A204.1 (cell line): ENCODE data around the gene HNRNPA1.
"Not testable (repeated sequence)": the region's sequence is repeated elsewhere in the genome, so short reads cannot be mapped to it uniquely, and the experiment has no call there.

ENCODE experiments used
- FAIRE-seq: peaks from 2 replicates; lab custom pipeline; 2012; peaks lifted over from hg19 to GRCh38; lab: Jason Lieb, UNC

The HNRNPA1 gene

DNA sequence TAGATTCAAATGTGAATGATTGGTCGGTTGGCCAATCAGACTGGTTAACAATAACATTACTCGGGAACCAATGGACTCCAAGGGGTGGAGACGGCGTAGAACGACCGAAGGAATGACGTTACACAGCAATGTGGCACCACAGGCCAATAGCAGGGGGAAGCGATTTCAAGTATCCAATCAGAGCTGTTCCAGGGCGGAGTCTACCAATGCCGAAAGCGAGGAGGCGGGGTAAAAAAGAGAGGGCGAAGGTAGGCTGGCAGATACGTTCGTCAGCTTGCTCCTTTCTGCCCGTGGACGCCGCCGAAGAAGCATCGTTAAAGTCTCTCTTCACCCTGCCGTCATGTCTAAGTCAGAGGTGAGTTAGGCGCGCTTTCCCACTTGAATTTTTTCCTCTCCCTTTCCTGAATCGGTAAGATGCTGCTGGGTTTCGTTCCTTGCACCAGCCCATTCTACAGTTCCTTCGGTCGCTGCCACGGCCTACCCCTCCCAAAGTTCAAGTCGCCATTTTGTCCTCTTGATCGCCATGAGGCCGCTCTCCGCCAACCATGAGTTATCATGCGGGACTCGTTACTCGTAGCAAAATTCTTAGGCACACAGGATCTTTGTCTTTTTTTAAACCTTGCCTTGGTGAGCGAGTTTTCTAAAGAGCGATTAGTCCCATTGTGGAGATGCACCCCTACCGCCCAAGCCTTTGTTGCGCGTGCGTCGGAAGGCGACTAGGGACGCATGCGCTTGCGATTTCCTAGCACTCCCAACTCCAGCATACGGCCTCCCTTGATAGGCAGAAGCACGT, at the start of gene HNRNPA1:
Gene HNRNPA1 (plus strand): TSS at position 259 of the 793 bp plus-strand sequence. CDS start 82 bp downstream, at position 341.
- peak; percentile 98 for FAIRE-seq

DNA sequence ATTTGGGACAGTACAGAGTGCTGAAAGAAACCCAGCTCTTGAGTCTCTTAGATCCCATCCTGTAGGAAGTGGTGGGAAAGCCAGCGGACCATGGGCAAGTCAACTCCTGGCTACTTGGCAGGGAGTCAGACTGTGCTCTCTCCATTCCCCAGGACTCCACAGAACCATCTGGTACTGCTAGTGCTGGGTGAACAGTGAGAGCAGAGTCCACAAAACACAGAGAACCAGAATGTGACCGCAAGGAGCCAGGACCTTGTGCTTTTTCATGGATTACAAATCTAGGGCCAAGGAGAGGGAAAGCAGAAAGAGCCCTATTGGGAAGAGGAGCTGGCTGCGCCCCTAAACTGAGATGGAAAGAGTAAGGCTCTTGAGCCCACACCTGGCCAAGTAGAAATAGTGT, 49.3 kb upstream of the HNRNPA1 start:
- FAIRE-seq: not testable (repeated sequence)

DNA sequence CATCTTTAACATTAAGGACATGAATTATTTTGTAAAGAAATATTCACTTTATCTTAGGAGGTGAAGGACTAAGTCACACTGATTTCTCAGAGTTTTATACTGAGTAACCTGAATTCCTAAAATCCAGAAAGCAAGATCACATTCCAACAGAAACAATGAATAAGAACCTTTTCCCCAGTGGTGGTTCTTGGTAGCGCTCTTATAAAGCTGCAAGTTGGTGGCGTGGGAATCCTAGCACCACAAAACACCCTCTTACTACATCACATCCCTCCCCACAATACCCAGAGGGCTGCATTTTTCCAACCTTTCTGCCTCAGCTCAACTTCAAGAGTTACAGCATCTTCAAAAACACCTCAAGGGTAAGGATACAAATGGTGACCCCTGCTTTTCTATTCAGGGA, 47.7 kb upstream of the HNRNPA1 start:
- FAIRE-seq: peak; percentile 84

DNA sequence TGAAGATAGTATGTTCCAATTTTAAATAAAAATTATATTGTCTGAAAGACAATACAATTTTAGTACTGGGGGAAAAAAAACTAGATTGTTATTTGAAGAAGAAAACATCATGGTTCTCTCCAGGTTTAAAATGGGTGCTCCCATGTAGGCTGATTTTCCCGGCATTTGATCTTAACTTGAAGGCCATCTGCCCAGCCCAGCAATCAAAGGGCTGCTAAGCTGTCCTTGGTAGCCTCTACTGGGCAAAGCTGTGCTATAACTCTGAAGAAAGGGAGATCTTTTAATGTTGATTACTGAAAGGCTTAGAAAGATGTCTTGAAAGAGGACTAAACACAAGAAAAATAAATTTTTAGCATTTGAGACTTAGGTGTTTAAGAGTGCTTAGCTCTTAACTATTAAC, 42.0 kb upstream of the HNRNPA1 start:
- FAIRE-seq: no peak

DNA sequence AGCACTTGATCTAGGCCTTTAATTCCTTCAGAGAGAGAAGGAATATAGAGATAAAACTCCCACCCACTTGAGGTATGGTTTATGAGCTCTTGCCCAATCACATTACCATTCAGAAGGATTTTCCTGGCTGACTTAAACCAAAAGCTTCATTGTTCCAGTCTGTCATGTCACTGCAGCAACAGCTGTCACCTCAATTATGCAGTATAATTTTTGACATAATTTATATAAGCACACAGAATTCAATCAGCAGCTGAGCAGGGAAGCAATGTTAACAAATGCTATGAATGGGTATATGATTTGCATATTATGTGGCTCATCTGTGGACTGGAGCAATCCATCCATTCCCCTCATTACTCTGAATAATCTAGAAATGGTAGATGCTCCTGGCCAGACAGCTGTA, 40.9 kb upstream of the HNRNPA1 start:
- FAIRE-seq: no peak

DNA sequence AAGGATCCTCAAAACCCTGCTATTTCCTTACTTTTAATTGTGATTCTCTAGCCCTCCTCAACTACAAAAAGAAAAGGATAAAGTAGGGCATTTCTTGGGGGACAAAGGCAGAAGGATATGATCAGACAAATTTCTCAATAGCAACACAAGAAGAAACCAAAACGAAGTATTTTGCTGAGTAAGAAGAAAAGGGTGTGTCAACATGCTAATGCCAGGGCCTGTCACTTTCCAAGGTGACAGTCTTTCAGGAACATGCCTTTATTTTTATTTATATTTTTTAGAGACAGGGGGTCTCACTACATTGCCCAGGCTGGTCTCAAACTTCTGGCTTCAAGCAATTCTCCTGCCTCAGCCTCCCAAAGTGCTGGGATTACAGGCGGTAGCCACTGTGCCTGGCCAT, 40.4 kb upstream of the HNRNPA1 start:
- no peak for FAIRE-seq

DNA sequence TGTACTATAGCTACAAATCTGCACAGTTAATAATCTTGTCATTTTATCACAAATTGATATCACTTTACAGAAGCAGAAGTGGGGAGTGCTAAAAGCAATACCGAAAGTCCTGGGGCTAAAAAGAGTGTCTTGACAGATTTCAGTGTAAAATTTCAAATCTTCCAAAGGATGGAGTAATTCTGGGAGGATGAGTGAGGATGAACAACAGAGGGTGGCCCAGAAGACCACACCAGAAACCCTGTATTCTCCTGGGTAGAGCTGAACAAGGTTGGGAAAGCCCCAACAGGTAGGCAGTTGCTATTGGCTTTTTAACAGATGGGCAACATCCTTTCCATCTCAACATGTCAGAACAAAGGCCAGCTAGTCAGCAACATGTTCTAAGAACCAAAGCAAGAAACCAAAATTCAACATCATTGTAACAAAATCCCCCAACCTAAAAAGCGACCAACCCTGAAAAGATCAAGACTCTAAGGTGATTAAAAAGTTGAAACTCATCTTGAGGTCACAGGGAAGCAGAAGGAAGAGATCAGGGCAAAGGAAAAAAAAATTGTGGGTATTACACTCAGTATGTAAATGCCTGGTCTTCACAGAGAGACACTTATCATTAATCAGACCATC, 39.4 kb upstream of the HNRNPA1 start:
- no peak for FAIRE-seq

DNA sequence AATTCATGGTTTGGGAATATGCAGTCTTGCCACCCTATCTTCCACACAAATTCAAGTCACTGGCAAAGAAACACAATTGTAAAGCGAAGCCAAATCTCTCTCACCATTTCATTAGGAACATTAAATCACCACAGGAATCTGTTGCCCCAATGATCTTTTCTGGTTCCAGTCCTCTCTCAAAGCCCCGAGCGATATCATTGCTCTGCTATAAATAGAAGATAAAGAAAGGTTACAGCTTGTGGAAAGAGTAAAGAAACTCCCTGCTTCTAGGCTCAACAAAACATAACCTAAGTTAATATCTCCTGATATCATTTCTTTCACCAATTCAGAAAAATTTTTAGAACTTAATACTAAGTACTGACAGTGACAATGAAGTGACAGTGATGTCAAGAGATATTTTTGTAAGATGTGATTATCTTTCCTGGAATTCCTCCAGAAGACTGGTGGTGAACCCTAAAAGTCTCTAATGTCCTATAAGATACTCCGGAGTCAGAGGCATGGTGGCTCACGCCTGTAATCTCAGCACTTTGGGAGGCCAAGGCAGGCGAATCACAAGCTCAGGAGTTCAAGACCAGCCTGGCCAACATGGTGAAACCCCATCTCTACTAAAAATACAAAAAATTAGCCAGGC, 34.4 kb upstream of the HNRNPA1 start:
- no peak for FAIRE-seq

DNA sequence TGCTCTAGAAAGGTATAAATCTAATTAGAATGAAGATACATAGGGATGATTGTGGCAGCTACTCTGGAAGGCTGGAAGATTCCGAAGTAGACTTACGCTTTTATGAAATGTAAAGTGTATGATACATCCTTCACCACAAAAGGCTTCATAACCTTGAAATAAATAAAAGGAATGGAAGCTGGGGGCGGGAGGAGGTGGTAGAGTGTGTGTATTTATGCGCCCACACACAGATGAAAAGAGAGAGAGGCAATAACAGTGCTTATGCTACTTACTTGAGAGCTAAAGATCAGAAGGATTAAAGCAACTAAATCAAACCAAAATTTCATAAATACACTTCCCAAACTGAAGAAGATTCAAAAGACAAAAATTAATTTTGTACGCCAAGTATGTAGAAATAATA, 31.0 kb upstream of the HNRNPA1 start:
- FAIRE-seq: no peak

DNA sequence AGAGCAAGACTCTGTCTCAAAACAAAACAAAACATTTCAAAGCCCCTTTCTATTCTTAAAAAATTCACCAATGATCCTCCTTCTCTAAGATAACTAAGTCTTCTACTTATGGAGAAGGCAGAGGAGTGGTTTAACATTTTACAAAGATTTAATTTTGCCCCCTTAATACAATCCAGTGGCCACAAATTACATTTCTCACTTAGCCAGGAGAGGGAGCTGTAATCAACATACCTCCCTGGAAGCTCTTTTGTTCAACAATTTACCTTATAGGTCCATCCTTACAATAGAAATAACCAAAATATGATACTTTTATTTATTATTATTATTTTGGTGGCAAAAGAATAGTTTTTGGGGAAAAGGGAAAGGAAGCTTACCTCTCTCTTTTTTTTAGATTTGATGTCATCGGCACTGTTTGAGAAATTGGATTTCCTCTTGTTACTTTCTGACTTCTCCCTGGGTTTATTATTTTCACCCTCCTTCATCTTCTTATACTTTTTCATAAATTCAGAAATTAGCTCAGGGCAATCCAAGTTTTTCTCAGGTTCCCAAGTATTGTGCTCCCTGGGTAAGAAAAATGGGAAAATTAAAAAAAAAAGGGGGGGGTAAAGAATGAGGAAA, 28.8 kb upstream of the HNRNPA1 start:
- peak; percentile 95 for FAIRE-seq

DNA sequence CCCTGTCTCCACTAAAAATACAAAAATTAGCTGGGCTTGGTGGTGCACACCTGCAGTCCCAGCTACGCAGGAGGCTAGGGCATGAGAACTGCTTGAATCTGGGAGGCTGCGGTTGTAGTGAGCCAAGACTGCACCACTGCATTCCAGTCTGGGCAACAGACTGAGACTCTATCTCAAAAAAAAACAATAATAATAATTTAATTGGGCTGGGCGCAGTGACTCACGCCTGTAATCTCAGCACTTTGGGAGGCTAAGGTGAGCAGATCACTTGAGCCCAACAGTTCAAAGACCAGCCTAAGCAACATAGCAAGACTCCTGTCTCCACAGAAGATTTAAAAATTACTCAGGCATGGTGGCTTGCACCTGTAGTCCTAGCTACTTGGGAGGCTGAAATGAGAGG, 27.3 kb upstream of the HNRNPA1 start:
- no peak for FAIRE-seq

DNA sequence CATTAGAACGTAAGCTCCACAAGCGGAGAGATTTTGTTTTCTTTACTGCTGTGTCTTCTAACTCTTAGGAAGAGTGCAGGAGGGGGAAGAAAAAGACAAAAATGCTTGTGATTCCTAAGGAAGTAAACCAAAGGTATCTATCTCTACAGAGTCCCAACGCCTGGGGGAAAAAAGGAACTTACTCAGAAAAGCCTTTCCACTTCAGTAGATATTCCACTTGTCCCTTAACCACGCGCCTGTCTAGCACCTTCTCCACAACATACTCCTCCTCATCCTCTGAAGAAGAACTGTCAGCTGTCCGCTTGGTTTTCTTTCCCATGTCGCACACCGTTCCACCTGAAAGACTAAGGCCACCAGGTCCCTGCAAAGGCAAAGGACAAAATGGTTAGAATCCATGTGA, 23.2 kb upstream of the HNRNPA1 start:
- FAIRE-seq: peak; percentile 57

DNA sequence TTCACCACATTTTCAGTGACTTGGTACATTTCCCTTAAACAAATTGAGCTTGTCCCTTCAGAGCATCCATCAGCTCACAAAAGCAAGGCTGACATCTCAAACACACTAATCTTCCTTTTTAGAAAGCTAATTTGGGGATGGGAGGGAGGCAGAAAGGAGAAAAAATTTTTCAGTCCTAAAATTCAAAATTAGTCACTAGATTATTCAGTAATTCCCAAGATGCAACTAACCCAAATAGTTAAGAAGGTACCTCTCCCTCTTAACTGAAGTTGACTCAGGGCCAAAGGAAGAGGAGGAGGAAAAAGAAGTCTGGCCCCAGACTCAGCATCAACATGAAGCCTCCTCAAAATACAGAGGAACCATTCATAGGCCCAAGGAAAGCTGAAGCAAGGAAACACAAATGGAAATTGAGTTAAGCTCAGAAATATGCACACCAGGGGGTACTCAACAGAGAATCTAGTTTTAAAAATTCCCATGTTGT, 22.3 kb upstream of the HNRNPA1 start:
- peak; percentile 100 for FAIRE-seq

DNA sequence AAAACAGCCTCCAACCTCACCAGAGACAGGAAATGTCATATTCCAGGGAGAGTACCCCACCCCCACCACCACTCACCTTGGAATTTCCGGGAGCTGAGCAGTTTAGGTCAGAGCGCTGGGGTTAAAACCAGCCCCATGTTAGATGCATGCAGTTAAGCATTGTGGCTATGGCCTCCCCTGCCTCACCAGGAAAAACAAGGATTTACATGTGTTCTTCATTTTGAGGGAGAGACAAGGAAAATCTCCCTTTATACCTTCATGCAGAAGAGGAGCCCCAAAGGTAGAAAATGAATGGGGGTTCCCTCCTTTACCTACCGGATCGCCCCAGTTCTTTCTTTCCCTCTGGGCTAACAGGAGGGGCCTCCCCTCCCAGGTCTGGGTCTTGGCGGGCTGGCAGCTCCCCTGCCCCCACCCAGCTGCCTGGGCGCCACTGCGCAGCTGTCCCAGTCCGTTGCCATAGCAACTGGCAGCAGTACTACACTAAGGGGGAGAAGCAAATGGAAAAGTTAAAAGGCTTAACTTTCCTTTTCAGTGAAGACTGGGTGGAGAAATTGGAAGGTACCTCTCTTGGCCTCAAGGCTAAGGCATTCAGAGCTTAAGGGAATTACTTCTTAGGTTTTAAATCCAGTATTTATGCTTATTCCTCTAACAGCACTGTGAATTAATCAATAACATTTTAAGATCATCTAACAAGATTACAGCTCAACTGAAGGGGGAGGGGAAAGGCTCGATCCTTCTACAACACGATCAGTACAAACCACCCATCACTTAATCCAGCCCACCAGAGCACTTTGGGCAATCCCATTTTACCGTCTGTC, 21.1 kb upstream of the HNRNPA1 start:
- FAIRE-seq: no peak

DNA sequence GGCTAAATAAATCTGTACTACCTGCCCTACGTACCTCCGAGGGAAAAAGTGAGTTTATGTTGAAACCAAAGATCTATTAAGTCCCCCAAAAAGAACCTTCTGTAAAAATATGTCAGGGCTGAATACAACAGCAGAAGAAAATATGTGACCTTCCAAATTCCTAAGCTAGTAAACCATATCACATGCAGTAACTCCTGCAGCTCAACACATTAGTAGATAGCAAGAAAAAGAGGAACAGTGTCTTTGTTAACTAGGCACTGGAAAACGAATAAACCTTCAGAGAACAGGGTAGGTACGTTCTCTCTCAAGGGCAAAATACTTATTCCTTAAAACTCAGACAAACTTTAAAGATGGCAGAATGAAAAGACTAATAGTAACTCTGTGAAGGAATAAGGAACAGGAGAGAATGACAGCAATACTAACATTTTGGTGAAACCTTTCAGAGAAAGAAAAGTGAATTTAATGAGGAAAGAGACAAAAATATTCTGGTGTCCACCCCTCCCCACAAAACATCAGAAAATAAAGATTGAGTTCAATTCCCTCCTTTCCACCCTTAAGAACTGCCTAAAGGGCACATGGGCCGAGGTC, 18.6 kb upstream of the HNRNPA1 start:
- peak; percentile 93 for FAIRE-seq

DNA sequence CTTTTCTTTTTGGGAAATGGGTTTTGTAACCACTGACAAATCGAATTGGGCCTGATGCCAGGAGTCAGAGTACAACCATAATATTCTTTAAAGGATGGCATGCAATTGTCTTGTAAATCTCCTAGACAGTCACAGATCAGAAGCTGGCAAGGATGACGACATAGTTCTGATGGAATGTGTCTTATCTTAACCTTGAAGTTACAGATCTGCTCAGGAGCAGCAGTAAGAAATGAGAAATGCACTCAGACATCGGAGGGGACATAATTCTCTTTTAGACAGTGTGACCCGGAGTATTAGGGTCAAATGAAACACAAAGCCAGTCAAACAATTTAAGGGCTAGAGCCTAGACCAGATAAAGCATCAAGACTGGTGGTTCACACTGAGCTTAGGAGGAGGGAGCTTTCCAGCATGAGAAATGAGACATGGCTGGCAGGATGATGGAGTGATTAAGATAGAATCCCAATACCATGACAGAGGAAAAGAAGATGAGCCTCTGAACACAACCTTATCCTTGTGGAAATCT, 18.1 kb upstream of the HNRNPA1 start:
- FAIRE-seq: peak; percentile 90

DNA sequence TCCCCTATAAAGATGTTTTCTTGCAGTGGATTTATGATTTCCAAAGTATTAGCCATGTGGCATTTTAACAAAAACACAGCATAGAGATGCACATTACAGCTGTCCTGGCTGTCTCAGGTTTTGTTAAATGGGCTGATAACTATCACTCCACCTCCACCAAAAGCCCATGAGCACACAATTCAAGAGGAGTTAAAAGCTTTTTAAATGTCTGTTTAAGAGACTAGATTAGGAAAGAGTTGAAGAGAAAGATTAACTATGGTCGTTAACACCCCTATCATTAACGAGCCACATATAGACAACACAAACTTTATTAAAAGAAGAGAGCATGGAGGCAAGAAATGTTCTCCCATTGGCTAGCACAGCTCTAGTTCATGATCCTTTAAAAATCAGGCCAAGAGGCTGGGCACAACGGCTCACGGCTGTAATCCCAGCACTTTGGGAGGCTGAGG, 15.1 kb upstream of the HNRNPA1 start:
- FAIRE-seq: no peak

DNA sequence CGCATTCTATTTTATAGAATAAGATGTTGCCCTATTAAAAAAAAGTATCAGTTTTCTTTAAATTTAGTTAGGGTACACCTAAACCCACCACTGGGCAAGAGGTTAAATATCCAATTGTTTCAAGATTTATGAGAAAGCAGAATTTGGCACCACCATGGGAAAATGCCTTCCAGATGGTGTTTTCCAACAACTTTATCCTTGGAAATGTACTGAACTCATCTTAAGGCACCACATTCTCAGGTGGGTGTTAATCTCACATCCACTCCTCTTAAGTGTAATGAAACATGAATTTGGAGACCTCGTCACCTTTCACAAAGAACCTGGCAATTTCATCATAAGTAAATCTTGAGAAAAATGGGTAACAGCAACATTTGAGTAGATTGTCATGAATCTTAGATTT, 13.7 kb upstream of the HNRNPA1 start:
- FAIRE-seq: no peak

DNA sequence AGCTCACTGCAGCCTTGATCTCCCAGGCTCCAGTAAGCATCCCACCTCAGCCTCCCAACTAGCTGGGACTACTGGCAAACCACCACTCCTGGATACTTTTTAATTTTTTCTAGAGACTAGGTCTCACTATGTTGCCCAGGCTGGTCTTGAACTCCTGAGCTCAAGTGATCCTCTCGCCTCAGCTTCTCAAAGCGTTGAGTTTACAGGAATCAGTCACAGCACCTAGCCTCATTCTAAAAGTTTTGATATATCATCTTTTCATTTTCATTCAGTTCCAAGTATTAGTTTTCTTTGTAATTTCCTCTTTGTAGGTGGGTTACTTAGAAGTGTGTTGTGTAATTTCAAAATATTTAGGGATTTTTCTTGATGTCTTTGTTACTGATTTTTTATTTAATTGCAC, 10.2 kb upstream of the HNRNPA1 start:
- no peak for FAIRE-seq

DNA sequence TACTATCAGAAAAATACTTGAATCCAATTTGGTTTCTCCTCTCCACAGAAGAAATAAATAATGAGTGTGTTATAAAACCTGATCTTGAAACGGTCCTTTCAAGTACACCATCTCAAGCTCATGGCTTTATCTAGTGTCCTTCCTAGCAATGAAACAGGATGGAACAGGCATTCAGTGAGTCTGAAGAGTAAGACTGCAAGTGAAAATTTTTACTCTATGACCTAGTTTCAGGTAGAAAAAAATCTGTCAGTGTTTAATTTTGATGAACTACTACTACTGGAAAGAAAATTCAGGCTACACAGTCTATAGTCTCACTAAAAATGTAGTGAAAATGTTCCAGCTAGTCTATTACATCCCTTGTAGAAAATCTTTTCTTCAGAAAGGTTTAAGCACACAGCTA, 8.3 kb upstream of the HNRNPA1 start:
- FAIRE-seq: no peak

DNA sequence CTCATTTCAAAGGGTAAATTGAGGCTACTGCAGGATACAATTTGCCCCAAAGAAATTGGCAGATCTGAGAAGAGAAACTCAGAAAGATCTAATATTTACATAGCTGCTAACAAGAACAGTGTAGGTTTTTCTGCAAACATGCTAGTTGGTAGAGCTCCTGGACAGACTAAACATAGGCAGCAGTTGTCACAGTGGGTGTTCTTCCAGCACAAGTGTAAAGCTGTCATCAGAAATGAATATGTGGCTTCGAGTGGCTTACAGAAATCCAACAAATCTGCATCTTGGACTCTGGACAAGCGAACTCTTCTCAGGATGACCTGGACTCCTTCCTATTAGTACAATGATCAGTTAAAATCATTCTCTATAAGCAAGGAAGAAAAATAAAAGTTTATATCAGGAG, 6.5 kb upstream of the HNRNPA1 start:
- FAIRE-seq: no peak
